CD4-positive, alpha-beta T cell treated with Interleukin-4 for 4 hours (primary cell): ENCODE data around the gene MOB3A.
A peak's percentile ranks its signal among the peaks of the same experiment; 100 is the strongest.

Experiments
- DNase-seq: peaks from one replicate; pipeline ENCODE4 v3.0.0-alpha.2; 2020

The MOB3A gene

DNA sequence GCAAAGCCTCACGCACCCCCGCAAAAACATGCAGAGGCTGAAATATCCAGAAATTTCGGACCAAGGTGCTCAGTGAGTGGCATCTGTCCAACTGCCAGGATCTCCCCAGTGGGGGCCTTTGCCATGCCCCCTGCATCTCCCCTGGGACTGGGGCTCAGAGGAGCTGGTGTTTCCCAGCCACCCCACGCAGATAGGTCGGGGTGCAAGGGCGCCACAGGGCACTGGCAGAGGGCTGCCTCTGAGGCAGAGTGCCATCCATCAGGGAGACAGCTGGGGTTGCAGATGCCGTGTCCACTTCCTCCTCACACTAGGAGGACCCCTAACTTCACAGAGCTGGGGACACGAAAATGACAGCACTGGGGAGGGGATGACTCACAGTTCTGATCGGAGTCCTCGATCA, 26.9 kb upstream of the MOB3A start:
- DNase-seq, result no peak

DNA sequence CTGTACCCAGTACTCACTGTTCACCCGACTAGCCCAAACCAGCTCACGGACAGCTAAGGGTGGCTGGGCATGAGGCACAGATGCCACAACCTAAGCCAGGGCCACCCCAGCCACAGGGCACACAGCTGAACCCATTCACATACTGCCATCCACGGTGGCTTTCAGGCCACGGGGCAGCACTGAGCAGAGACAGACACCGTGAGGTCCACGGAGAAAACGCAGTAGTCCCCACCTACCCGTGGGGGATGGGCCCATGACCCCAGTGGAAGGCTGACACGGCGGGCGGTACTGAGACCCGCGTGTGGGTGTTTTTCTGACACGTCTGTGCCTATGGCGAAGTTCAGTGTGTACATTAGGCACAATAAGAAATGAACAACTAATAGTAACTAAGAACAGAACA, 26.1 kb upstream of the MOB3A start:
- DNase-seq, result no peak

DNA sequence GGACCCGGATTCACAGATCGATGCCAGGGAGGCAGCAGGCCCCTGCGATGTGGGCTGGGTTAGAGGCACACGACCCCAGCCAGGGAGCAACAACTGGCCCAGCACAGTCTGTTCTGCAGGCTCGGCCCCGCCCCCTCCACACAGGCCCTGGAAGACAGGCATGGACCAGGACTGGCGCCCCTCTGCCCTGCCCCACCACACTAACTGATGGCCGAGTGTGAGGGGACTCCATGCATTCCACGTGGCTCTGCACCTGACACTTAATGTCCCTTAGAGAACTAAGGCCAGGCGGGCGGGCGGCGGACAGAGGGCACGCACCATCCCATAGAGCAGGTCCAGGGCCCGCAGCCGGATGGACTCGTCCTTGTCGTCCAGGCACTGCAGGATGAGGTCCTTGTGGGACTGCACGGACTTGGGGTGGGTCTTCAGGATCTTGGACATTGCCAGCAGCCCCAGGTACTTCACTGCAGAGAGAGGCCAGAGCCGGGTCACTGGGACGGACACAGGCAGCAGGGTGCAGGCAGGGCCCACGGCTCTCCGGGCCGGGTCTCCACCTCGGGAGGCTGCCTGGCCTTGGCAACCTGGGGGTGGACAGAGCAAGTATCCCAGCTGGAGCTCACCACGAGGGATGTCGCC, 25.4 kb upstream of the MOB3A start:
- DNase-seq, result no peak

DNA sequence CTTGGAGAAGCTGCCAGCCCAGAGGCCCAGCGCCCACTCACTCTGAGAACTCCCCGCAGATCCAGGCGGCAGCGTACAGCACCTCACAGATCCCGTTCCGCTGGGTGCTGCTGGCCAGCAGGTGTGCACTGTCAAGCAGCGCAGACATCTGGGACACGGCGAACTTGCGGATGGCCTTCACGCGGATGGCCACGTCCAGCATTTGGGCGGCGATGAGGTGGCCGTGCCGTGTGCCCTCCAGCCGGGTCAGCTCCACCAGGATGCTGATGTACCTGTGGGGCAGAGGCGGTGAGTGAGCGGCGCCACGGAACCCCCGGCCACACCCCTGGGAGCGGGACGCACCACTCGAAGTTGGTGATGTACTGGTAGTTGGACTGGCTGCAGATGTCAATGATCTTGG, 24.7 kb upstream of the MOB3A start:
- no peak for DNase-seq

DNA sequence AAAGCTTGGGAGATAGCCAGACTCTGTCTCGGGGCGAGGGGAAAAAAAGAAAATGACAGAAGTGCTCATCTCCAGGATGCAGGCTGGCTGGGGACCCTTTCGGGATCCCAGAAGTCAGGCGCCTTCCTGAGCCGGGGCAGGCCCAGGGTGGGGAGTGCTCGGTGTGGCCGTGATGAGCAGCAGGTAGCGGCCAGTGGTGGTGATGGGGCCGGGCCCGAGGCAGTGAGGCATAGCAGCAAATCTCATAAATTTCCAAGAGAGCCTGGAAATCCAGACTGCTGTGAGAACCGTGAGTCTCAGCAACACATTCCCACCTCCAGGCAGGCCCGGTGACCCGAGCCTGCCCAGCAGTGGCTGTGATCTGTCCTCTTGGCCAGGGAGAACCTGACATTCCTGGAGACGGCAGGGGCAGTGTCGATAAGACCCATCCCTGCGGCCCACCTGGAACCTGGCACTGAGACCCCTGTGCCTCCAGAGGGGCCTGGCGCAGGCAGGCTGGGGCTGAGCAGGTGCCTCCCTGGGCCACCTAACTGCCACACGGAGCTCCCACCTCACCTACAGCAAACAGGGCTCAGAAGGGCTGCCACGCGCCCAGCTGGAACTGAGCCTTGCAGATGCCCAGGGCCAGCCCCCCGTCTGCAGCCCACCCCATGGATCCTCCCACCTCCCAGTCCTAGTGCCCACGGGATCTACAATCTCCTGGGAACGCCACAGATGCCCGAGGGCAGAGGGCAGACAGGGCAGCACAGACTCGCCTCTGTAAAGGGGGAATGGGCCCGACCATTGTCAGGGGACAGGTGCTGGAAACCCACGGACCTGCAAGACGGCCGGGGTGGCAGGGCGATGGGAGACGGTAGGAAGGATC, 24.0 kb upstream of the MOB3A start:
- no peak for DNase-seq

DNA sequence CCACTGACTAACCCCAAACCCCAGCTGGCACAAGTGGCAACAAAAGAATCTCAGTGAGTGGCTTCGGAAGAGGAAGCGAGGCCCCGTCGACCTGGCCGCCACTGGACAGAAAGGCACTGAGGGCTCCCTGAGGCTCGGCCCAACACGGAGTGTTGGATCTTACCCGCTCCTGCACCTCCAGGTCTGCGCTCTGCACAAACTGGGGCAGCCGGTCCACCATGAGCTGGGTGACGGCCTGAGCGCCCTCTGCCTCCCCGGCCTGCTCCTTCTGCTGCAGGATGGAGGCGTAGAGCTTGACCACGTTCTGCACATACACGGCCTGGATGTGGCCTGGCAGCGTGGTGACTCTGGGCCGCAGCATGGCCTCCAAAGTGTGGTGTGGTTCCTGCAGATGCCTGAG, 22.3 kb upstream of the MOB3A start:
- no peak for DNase-seq

DNA sequence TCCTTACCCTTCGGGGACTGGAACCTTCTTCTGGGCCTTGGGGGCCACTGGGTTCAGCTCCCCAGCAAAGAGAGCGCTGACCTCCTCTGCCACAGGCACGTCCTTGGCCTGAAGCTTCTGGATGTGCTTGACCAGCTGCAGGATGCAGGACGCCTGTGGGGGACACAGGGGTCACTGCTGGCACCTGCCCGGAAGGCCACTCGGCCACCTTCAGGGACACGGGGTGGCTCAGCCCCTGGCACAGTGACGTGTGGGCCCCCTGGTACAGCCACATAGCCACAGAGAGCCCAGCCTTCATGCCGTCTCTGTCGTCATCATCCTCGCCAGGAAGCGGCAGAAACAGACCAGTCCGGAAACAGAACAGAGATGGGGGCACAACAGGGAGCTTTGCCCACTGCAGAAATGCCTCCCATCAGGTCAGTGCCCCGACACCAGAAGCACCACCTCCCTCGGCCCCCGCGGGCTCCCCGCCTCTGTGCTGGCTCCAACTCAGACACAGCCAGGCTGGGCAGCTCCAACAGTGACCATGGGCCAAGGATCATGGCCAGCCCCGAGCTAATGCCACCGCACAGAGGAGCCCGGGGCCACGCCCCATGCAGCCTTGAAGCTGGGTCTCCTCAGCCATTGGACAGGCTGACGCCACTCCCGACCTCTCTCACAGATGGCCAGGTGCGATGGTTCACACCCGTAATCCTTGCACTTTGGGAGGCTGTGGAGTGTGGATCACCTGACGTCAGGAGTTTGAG, 21.3 kb upstream of the MOB3A start:
- no peak for DNase-seq

DNA sequence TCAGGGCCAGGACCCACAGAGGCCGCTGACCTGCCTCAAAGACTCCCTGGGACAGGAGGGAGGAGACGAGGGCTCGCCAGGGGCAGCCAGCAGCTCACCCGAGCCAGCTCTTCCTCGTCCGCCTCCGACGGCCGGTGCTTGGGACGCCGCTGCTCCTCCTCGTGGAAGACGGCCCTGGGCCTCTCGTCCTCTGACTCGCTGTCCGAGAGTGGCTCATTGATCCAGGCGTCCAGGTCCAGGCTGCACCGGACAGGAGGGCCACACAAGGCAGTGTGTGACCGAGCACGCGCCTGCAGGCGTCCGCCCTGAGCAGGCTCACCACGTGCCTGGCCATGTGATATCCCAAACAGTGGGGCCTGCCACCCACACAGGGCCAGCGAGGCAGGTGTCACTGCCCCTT, 20.4 kb upstream of the MOB3A start:
- DNase-seq, result no peak

DNA sequence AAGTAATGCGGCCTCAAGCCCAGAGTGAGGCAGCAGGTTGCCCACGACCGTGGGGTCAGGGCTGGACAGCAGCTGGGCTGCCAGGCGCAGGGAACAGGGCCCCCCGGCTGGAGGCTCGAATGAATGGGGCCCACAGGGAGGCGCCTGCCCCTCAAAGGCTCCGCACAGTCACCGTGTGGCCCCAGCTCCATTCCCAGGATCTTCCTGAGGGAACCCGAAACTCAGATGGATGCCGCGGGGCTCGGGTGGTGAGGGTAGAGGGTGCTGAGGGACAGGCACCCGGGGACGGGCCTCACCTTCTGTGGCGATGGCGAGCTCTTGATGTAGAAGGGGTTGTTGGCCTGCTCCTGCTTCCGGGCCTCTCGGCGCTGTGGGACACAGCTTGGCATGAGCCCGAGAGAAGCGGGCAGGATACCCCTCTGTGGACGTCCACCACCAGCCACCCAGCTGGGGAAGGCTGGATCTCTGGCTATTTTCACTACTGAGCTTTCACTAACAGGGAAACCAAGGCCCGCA, 19.8 kb upstream of the MOB3A start:
- DNase-seq, result no peak

DNA sequence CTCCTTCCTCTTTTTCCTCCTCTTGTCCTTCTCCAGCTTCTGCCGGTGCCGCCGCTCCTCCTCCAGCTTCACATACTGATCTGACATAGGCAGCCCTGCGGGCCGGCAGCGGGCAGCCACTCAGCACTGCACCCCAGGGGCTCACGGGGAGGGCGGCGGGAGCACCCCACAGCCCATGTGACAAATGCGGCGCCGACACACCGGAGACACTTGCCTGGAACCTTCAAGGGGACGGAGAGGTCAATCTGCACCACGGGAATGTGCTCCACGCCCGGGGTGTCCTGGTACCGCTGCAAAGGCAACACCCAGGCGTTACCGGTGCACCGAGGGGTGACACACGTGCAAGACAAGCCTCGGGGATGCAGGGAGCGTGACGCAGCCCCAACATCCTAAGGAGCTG, 19.2 kb upstream of the MOB3A start:
- DNase-seq, result no peak

DNA sequence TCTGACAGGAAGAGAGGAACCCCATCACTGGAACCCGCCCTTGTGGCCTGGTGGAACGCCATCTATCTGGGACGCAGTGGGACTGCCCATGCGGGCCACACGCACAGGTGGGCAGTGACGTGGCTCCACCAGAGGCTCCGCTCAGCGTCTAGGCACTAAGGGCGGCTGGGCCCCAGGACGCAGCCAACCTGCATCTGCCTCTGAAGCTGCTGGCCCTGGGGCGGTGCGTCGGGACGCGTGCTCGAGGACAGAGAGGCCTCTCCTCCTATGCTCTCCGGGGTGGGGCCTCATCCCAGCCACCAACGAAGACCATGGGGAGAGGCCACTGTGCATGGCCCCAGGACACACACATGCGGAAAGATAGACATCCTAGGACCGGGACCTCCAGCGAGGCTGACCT, 18.7 kb upstream of the MOB3A start:
- no peak for DNase-seq

DNA sequence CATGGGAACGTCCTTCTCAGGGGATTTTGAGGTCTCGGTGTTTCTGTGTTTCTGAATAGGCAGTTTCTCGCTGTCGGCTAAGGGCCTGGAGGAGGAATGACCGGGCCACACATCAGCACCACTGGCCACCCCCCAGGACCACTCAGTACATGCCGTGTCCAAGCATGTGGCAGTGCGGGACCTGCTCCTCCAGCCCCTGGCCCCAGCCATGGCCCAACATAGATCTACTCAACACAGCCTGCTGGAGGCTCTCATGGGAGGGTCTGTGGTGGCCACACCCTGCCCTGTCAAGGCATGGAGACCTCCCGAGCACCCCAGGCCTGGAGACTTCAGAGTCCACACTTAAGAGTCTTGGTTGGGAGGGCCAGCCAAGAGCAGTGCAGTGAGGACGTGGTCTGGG, 18.1 kb upstream of the MOB3A start:
- DNase-seq, result no peak

DNA sequence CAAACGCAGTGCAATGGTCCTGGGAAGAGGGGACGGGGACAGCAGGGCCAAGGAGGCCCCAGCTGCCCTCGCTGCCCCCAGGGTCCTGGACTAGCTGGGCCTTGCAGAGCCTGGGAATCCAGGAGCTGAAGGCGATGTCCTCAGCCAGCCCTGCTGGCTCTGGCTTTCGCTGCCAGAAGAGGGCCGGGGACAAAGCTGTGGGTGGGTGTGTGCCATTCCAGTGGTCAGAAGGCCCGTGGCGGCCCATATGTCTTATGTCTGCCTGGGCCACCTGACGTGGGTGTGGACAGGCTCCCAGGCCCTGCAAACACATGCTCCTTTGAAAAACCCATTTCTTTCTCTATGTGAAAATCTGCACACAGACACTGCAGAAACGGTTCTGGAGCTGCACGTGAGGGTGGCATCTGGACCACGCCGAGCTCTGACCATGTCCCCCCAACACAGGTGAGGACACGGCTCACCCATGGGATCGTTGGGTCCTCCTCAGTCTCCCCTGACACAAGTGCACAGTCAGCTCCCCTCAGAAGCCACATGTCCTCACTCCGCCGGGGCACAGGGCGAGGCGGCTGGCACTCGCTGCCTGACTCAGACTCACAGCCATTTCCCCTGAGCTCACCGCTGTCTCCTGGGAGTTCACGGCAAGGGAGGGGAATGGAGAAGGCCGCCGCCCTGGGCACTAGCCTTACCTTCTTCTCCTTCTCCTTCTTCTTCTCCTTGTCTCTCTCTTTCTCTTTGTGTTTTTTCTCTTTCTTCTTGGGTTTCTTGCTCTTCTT, 17.5 kb upstream of the MOB3A start:
- no peak for DNase-seq

DNA sequence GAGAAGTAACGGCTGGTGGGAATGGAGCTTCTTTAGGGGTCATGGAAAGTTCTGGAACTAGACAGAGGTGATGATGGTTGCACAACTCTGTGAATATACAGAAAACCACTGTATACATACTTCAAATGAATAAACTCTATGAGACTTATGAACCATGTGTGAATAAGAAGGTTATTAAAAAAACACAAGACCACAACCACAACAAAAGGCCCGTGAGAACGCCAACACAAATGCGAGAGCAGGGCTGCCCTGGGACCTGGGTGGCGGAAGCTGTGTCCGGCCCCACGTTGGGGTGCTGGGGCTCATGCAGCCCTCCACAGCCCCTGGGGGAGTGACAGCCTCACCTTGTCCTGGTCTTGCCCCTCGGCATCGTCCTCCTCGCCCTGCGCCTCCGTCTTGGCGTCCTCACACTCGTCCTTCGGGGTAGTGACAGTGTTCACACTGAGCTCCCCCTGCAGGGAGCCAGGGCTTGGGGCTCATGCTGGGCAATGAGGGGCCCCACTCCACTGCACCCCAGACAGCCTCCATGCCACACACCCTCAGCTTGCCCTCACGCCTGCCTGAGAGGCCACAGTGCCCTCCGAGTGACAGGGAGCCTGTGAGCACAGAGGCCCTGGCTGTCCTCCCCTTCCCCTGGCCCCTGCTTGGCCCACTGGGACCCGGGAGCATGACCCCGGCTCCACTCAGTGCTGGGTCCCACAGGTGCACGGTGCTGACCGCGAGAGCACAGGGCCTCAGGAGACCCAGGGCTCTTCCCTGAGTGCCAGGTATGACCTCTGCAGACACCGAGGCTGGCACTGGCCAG, 16.6 kb upstream of the MOB3A start:
- DNase-seq, result peak; percentile 19

DNA sequence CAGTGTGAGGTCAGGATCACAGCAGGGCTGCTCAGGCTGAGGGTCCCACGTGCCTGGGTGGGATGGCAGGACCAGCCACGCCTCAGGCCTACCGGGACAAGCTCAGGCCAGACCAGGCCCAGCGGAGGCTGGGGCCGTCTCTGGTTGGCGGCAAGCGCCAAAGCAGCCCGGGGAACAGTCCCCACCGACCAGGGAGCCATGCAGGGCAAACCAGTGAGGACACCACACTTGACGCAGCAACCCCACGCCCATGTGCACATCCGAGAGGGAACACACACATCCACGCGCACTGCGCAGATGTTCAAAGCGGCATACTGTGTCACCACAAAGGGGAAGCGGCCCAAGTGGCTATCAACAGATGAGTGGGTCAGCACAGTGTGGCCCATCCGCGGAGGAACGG, 15.8 kb upstream of the MOB3A start:
- DNase-seq, result no peak

DNA sequence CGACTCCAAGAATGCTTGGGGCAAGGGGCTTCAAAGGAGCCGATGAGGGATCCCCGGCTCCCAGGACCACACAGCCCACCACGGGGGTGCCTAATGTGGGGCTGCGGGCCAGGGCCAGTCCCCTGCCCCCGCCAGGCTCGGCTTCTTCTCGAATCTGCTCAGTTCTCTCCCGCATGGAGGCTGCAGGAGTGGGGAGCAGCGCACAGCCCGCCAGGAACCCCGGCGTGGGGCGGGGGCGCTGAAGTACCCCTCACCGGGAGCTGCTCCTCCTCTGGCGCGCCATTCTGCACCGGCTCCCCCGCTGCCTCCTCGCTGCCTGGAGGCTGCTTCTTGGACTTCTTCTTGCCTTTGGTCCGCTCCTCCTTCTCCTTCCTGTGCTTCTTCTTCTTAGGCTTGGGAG, 15.3 kb upstream of the MOB3A start:
- DNase-seq, result no peak

DNA sequence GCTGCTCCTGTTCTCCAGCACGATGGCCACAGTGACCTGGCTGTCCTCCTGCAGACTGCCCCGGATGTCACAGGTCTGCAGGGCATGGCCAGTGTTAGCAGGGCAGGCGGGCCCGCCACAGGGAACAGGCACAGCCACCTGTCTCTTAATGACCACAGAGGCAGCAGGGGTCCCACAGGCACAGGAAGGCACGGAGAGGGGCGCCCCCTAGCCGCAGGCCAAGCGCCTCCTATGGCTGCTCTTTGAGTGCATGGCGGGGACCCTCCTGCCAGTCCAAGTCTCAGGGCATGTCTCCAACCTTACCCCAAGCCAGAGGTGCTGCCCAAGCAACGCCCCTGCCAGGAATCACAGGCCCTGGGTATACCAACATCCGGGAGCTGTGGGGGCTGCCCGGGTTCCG, 14.7 kb upstream of the MOB3A start:
- no peak for DNase-seq

DNA sequence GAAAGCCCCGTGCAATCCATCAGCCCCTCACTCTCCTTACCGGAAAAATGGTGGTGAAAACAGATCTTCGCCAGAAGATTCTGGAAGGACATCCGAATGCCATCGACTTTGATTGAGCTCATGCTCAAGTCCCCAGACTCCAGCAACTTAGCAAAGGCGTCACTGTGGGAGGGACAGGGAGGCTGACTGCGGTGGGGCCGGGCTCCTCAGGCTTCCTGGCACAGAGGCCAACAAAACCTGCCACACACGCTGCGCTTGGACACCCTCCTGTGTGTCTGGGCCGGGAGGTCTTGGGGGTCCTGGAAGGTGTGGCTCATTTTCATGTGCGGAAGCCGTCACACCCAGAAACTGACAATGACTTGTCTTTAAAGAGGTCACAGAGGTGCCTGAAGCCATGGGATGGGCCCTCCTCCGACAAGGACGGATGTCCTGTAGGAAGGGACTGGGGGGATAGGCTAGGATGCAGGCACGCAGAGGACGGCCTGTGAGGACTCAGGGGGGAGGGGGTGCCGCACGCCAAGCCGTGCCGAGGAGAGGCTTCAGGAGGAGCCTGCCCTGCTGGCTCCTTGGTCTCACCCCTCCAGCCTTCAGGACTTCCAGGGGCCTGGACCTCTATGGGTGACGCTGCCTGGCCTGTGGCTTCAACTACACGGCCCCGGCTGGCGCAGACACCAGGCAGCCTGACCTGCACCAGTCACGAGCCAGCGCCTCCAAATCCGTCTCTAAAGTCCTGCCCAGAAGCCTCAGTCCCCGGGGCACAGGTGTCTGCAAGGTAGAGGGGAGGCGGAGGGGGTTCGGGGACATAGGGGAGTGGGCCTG, 13.1 kb upstream of the MOB3A start:
- no peak for DNase-seq

DNA sequence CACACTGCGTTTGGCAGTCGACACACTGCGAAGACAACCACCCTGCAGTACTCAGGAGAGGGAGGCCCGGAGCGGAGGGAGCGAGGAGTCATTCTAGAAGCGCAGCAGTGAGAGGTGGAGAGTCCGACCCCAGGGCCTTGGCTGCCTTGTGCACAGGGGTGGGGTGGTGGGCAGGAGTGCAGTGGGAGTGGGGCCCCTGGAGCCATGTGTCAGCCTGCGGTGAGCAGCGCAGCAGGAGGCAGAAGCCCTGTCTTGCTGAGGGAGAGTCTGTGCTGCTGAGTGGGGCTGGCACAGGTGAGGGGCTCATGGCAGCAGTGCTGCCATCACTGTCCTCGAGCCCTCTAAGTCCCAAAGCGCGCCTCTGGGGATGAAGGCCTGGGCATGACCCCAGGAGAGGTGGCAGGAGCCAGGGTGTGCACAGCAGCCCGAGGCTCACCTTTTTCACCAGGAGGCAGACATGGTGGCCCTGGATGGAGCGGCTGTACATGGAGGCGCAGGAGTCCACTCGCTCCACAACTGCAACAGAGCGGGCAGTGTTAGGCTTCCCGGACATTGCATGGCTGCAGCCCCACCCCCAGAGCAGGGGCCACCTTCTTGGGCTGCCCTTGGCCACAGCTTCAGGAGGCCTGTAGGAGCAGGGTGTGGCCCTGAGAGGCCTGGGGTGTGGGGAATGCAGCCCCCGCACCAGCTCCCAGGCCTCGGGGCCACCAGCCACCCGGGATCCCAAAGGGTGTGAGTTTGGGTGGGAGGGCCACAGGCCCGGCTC, 12.3 kb upstream of the MOB3A start:
- no peak for DNase-seq

DNA sequence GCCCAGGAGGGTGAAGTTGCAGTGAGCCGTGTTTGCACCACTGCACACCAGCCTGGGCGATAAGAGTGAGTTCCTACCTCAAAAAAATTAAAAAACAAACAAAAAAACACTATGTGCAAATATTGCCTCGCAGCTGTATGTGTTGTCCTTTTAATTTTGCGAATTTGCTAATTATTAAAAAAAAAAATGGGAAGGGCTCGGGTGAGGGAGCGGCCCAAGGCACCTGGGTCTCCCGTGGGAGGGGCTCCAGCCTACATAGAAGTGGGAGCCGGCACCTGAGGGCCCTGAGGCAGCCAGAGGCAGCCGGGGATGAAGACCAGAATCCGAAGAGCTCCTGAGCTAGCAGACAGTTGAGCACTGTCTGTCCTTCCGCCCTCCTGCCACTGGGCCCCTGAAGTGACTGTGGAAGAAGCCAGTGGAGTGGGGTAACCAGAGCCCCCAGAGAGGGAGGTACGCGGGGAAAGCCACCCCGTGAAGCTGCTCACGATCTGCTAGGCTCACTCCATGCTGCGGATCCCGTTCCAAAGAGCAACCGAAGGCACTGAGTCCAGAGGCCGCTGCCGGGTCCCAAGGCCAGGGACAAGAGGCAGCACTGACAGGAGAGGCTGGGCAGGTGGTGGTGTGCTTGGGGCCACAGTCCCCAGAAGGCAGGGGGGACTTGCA, 7.0 kb upstream of the MOB3A start:
- DNase-seq, result no peak
